Activated naive CD4-positive, alpha-beta T cell treated with anti-CD3 and anti-CD28 coated beads, Interleukin-2, amount 10 ng/mL, durations not matched to agents 7 days and 5 days (primary cell): ENCODE data around the gene UMODL1.

ENCODE experiments used
- CTCF ChIA-PET: fragments of 350-600 bp; sonication (Branson Sonifier 250); formaldehyde crosslinking; loops from one replicate; lab custom pipeline; 2021; ENCODE audit warnings: antibody characterized with exemption; lab: Charles Lee
- DNase-seq: peaks from one replicate; pipeline ENCODE4 v3.0.0-alpha.2; 2020
- H3K27ac Mint-ChIP-seq: one replicate; pipeline ENCODE4 v1.8.0; 2021; ENCODE audit warnings: mild to moderate bottlenecking, moderate library complexity, mixed read lengths
- H3K27me3 Mint-ChIP-seq: one replicate; pipeline ENCODE4 v1.8.0; 2021; ENCODE audit warnings: mild to moderate bottlenecking, mixed read lengths
- H3K36me3 Mint-ChIP-seq: one replicate; pipeline ENCODE4 v1.8.0; 2021; ENCODE audit warnings: mixed read lengths
- H3K4me1 Mint-ChIP-seq: one replicate; pipeline ENCODE4 v1.8.0; 2021; ENCODE audit warnings: mixed read lengths
- H3K4me3 Mint-ChIP-seq: one replicate; pipeline ENCODE4 v1.8.0; 2021; ENCODE audit warnings: mild to moderate bottlenecking, moderate library complexity, mixed read lengths
- H3K9me3 Mint-ChIP-seq: one replicate; pipeline ENCODE4 v1.8.0; 2021; ENCODE audit warnings: mixed read lengths

Gene UMODL1

GRCh38 chr21:42182713-42183371 is 111.7 kb downstream of the UMODL1 start:
- H3K4me1 Mint-ChIP-seq, result peaks cover 25% of the 10 kb centered on the region
- H3K9me3 Mint-ChIP-seq, result peaks cover 18% of the 10 kb centered on the region
- H3K27me3 Mint-ChIP-seq, result no peaks in the 10 kb centered on the region
- CTCF ChIA-PET, result interaction anchor here (1.0 kb wide), 1 partner anchor 19 kb away, joined by 3 read pairs; no protein-coding TSS in a partner anchor
- H3K27ac Mint-ChIP-seq, result no peak overlapping the region
- H3K4me3 Mint-ChIP-seq, result no peak overlapping the region
- no peak for DNase-seq
- H3K36me3 Mint-ChIP-seq, result peaks cover 20% of the 10 kb centered on the region

- Mint-ChIP-seq H3K27me3 (no peaks in the 10 kb centered on the region), H3K4me1 (peaks cover 33% of the 10 kb centered on the region), H3K9me3 (peaks cover 18% of the 10 kb centered on the region), H3K36me3 (peaks cover 20% of the 10 kb centered on the region), H3K27ac (no peak overlapping the region), H3K4me3 (no peak overlapping the region)
- no peak for DNase-seq
- CTCF ChIA-PET, result interaction anchor here (1.0 kb wide), 1 partner anchor 19 kb away, joined by 3 read pairs; no protein-coding TSS in a partner anchor
Observed at GRCh38 chr21:42183374-42184266, 112.5 kb downstream of the UMODL1 start.

GRCh38 chr21:42186591-42186990 is 115.5 kb downstream of the UMODL1 start:
- Mint-ChIP-seq H3K27me3 (no peaks in the 10 kb centered on the region), H3K4me1 (peaks cover 60% of the 10 kb centered on the region), H3K4me3 (no peak overlapping the region), H3K9me3 (peaks cover 23% of the 10 kb centered on the region), H3K36me3 (peaks cover 18% of the 10 kb centered on the region), H3K27ac (peak overlapping the region; percentile 98)
- DNase-seq, result no peak
- CTCF ChIA-PET, result interaction anchor here (1.1 kb wide), 1 partner anchor 82 kb away, joined by 3 read pairs; no protein-coding TSS in a partner anchor

GRCh38 chr21:42187976-42188653 is 117.0 kb downstream of the UMODL1 start:
- H3K27me3 Mint-ChIP-seq, result peaks cover 6% of the 10 kb centered on the region
- peak overlapping the region; percentile 98 for H3K27ac Mint-ChIP-seq
- peak overlapping the region; percentile 55 for H3K4me3 Mint-ChIP-seq
- CTCF ChIA-PET, result interaction anchor here (0.8 to 2.2 kb wide), 5 partner anchors 11 to 71 kb away, joined by 3 to 8 read pairs (median 5); no protein-coding TSS in a partner anchor
- DNase-seq, result peak; percentile 90
- H3K4me1 Mint-ChIP-seq, result peaks cover 75% of the 10 kb centered on the region
- H3K9me3 Mint-ChIP-seq, result peaks cover 23% of the 10 kb centered on the region
- peaks cover 18% of the 10 kb centered on the region for H3K36me3 Mint-ChIP-seq

GRCh38 chr21:42188663-42189062 is 117.5 kb downstream of the UMODL1 start:
- H3K4me1 Mint-ChIP-seq, result peaks cover 81% of the 10 kb centered on the region
- peak overlapping the region; percentile 98 for H3K27ac Mint-ChIP-seq
- peaks cover 23% of the 10 kb centered on the region for H3K9me3 Mint-ChIP-seq
- peak overlapping the region; percentile 55 for H3K4me3 Mint-ChIP-seq
- H3K27me3 Mint-ChIP-seq, result peaks cover 12% of the 10 kb centered on the region
- peaks cover 20% of the 10 kb centered on the region for H3K36me3 Mint-ChIP-seq
- CTCF ChIA-PET, result interaction anchor here (0.8 to 2.2 kb wide), 5 partner anchors 12 to 71 kb away, joined by 3 to 8 read pairs (median 5); no protein-coding TSS in a partner anchor
- no peak for DNase-seq

GRCh38 chr21:42189431-42189830 is 118.3 kb downstream of the UMODL1 start:
- Mint-ChIP-seq H3K36me3 (peaks cover 20% of the 10 kb centered on the region), H3K9me3 (peaks cover 23% of the 10 kb centered on the region), H3K27ac (no peak overlapping the region), H3K4me1 (peaks cover 86% of the 10 kb centered on the region), H3K4me3 (no peak overlapping the region), H3K27me3 (peaks cover 16% of the 10 kb centered on the region)
- no peak for DNase-seq
- CTCF ChIA-PET, result interaction anchor here (1.1 to 1.8 kb wide), 6 partner anchors 25 to 69 kb away, joined by 4 to 6 read pairs (median 5); no protein-coding TSS in a partner anchor

- CTCF ChIA-PET, result interaction anchor here (1.1 to 1.8 kb wide), 4 partner anchors 26 to 69 kb away, joined by 4 to 6 read pairs (median 4); no protein-coding TSS in a partner anchor
- H3K36me3 Mint-ChIP-seq, result peaks cover 20% of the 10 kb centered on the region
- no peak overlapping the region for H3K27ac Mint-ChIP-seq
- peaks cover 90% of the 10 kb centered on the region for H3K4me1 Mint-ChIP-seq
- peaks cover 18% of the 10 kb centered on the region for H3K27me3 Mint-ChIP-seq
- no peak overlapping the region for H3K4me3 Mint-ChIP-seq
- peaks cover 21% of the 10 kb centered on the region for H3K9me3 Mint-ChIP-seq
- peak; percentile 29 for DNase-seq
Observed at GRCh38 chr21:42189860-42190485, 118.9 kb downstream of the UMODL1 start.

GRCh38 chr21:42190486-42190863 is 119.4 kb downstream of the UMODL1 start:
- no peak for DNase-seq
- peaks cover 18% of the 10 kb centered on the region for H3K36me3 Mint-ChIP-seq
- H3K4me3 Mint-ChIP-seq, result no peak overlapping the region
- CTCF ChIA-PET, result interaction anchor here (1.1 to 1.8 kb wide), 4 partner anchors 26 to 68 kb away, joined by 4 to 6 read pairs (median 4); no protein-coding TSS in a partner anchor
- peaks cover 23% of the 10 kb centered on the region for H3K27me3 Mint-ChIP-seq
- peaks cover 19% of the 10 kb centered on the region for H3K9me3 Mint-ChIP-seq
- peaks cover 93% of the 10 kb centered on the region for H3K4me1 Mint-ChIP-seq
- H3K27ac Mint-ChIP-seq, result no peak overlapping the region

- H3K27me3 Mint-ChIP-seq, result peaks cover 23% of the 10 kb centered on the region
- peaks cover 91% of the 10 kb centered on the region for H3K4me1 Mint-ChIP-seq
- DNase-seq, result no peak
- no peak overlapping the region for H3K27ac Mint-ChIP-seq
- peaks cover 17% of the 10 kb centered on the region for H3K36me3 Mint-ChIP-seq
- CTCF ChIA-PET, result interaction anchor here (0.8 to 1.8 kb wide), 5 partner anchors 27 to 68 kb away, joined by 3 to 5 read pairs (median 4); no protein-coding TSS in a partner anchor
- H3K9me3 Mint-ChIP-seq, result peaks cover 13% of the 10 kb centered on the region
- no peak overlapping the region for H3K4me3 Mint-ChIP-seq
Observed at GRCh38 chr21:42191064-42191463, 119.9 kb downstream of the UMODL1 start.

GRCh38 chr21:42191696-42192595 is 120.8 kb downstream of the UMODL1 start:
- H3K27ac Mint-ChIP-seq, result peak overlapping the region; percentile 44
- H3K9me3 Mint-ChIP-seq, result peaks cover 5% of the 10 kb centered on the region
- no peak for DNase-seq
- H3K27me3 Mint-ChIP-seq, result peaks cover 23% of the 10 kb centered on the region
- CTCF ChIA-PET, result interaction anchor here (0.8 to 2.3 kb wide), 7 partner anchors 9 to 67 kb away, joined by 3 to 12 read pairs (median 3); no protein-coding TSS in a partner anchor
- H3K4me1 Mint-ChIP-seq, result peaks cover 86% of the 10 kb centered on the region
- no peak overlapping the region for H3K4me3 Mint-ChIP-seq
- peaks cover 9% of the 10 kb centered on the region for H3K36me3 Mint-ChIP-seq
